OCI-LY7 (cell line): ENCODE measurements around the gene PNMA8C. TPM values are rescaled to one million over a fixed set of nuclear protein-coding genes. Genes with fewer than 3 reads are reported as not detected.

Experiments used
- BruUV-seq: library from RNA; stranded (reverse); fragments of 400-500 nt; replicated peaks from 2 replicates; lab custom pipeline; 2021; lab: Mats Ljungman, UMichigan
- CTCF ChIA-PET: fragments of 300-600 bp; sonication (Branson Sonifier 250); formaldehyde crosslinking; loops from one replicate; lab custom pipeline; 2022; ENCODE audit warnings: antibody characterized with exemption; ENCODE audit not compliant: unreplicated experiment; lab: Charles Lee
- POLR2A ChIA-PET: fragments of 300-600 bp; sonication (Branson Sonifier 250); formaldehyde crosslinking; loops from one replicate; lab custom pipeline; 2022; ENCODE audit warnings: antibody characterized with exemption; lab: Charles Lee
- DNase-seq: peaks from one replicate; pipeline ENCODE4 v3.0.0-alpha.2; 2015; ENCODE audit warnings: low spot score
- H2AFZ ChIP-seq: fragments of 200-600 bp; sonication (generic), shearing (Covaris generic); 2 replicates; pipeline ENCODE4 v1.6.1; 2014; ENCODE audit warnings: mild to moderate bottlenecking, antibody characterized with exemption, low read length, moderate library complexity
- H3K27ac ChIP-seq: fragments of 200-600 bp; sonication (generic); 2 replicates; pipeline ENCODE4 v1.5.1; 2014; ENCODE audit warnings: mixed run types, low read depth, mild to moderate bottlenecking, moderate library complexity, low read length, inconsistent platforms; ENCODE audit not compliant: poor library complexity, severe bottlenecking
- H3K36me3 ChIP-seq: fragments of 200-600 bp; sonication (generic); 2 replicates; pipeline ENCODE4 v1.6.1; 2014; ENCODE audit warnings: mild to moderate bottlenecking, antibody characterized with exemption, low read length, moderate library complexity, mixed read lengths; ENCODE audit not compliant: insufficient read depth
- H3K4me1 ChIP-seq: fragments of 200-600 bp; sonication (generic); 2 replicates; pipeline ENCODE4 v1.5.1; 2014; ENCODE audit warnings: mild to moderate bottlenecking, low read length; ENCODE audit not compliant: insufficient read depth, poor library complexity, severe bottlenecking
- H3K4me2 ChIP-seq: fragments of 200-600 bp; sonication (generic); 2 replicates; pipeline ENCODE4 v1.6.1; 2014; ENCODE audit warnings: mild to moderate bottlenecking, low read length
- H3K4me3 ChIP-seq: fragments of 200-600 bp; sonication (generic); 2 replicates; pipeline ENCODE4 v1.5.1; 2014; ENCODE audit warnings: mild to moderate bottlenecking, low read depth, low read length; ENCODE audit not compliant: poor library complexity, severe bottlenecking
- H3K79me2 ChIP-seq: fragments of 200-600 bp; sonication (generic); 2 replicates; pipeline ENCODE4 v1.6.1; 2016; ENCODE audit warnings: low read depth, mild to moderate bottlenecking, low read length, moderate library complexity, mixed read lengths; ENCODE audit not compliant: insufficient read depth
- H3K9me2 ChIP-seq: fragments of 200-600 bp; sonication (generic); 2 replicates; pipeline ENCODE4 v1.6.1; 2016; ENCODE audit warnings: mild to moderate bottlenecking, low read length, mixed read lengths; ENCODE audit not compliant: insufficient read depth
- H3K9me3 ChIP-seq: fragments of 200-600 bp; sonication (generic); 2 replicates; pipeline ENCODE4 v1.6.1; 2014; ENCODE audit warnings: mild to moderate bottlenecking, mixed run types, low read length, mixed read lengths
- H4K20me1 ChIP-seq: fragments of 200-600 bp; sonication (generic); 2 replicates; pipeline ENCODE4 v1.6.1; 2014; ENCODE audit warnings: mild to moderate bottlenecking, antibody characterized with exemption, low read length, moderate library complexity, mixed read lengths; ENCODE audit not compliant: insufficient read depth
- EZH2phosphoT487 ChIP-seq: fragments of 200-600 bp; sonication (generic); IDR thresholded peaks from 2 replicates; pipeline ENCODE4 v1.6.1; 2018; ENCODE audit warnings: low read depth, borderline replicate concordance, mild to moderate bottlenecking, mixed run types, antibody characterized with exemption, low read length, moderate library complexity, mixed read lengths
- intact Hi-C: fragments of 100-400 bp; cut with micrococcal nuclease; formaldehyde crosslinking; loops from one replicate; pipeline ENCODE4 v1.10.0; 2022; ENCODE audit not compliant: unreplicated experiment
- total RNA-seq, 2 experiments: library from RNA; depleted of rRNA in 1 of 2; stranded (reverse); fragments of >200 nt in 1 of 2; shearing (Covaris generic) in 1 of 2; gene quantifications; 2 replicates each; pipeline ENCODE4 v1.2.3, GENCODE V29; 2014 to 2022
- TF ChIP-seq, protein P1 (sequence below): fragments of 200-600 bp; sonication (generic); conservative IDR thresholded peaks from 2 replicates; pipeline ENCODE4 v1.5.1; 2014; ENCODE audit warnings: mild to moderate bottlenecking, antibody characterized with exemption, low read length, moderate library complexity, mixed read lengths

PNMA8C gene
- total RNA-seq, 2 experiments from 2014 or later: 1.0 to 4.9 TPM

DNA sequence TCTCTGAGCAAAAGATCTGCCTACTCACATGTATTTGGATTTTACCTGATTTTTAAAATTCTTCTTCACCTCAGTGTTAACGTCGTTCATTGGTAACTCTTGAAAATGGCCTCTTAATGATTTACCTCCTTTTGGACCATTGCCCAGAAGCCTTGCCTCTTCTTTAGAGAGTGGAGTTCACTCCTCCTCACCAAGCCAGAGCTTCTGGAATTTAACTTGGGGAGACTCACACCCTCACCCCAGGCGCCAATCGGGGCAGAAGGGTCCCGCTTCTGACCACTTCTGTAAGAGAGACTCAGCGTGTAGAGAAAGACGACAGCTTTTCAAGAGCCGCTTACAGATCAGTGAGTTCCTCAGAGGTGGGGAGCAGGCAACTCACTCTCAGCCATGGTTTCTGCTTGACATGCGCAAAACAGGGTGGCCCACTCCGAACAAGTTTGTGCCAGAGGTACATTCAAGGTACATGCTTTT, 2.7 kb downstream of the PNMA8C start:
- no peak for DNase-seq
- Histone ChIP-seq H4K20me1 (no peaks in the 10 kb centered on the region), H3K4me1 (peaks cover 65% of the 10 kb centered on the region), H3K79me2 (no peaks in the 10 kb centered on the region), H3K36me3 (no peaks in the 10 kb centered on the region), H3K9me2 (no peaks in the 10 kb centered on the region), H3K9me3 (no peaks in the 10 kb centered on the region), H2AFZ (peak overlapping the region; percentile 79), H3K4me2 (peak overlapping the region; percentile 70), H3K27ac (no peak overlapping the region), H3K4me3 (peak overlapping the region; percentile 64)
- ChIA-PET CTCF (no interaction called here), POLR2A (interaction anchor here (0.6 to 1.1 kb wide), 2 partner anchors 11 kb away, joined by 3 to 8 read pairs; no protein-coding TSS in a partner anchor)
- TF ChIP-seq EZH2phosphoT487: no peak
- TF ChIP-seq, protein P1, sequence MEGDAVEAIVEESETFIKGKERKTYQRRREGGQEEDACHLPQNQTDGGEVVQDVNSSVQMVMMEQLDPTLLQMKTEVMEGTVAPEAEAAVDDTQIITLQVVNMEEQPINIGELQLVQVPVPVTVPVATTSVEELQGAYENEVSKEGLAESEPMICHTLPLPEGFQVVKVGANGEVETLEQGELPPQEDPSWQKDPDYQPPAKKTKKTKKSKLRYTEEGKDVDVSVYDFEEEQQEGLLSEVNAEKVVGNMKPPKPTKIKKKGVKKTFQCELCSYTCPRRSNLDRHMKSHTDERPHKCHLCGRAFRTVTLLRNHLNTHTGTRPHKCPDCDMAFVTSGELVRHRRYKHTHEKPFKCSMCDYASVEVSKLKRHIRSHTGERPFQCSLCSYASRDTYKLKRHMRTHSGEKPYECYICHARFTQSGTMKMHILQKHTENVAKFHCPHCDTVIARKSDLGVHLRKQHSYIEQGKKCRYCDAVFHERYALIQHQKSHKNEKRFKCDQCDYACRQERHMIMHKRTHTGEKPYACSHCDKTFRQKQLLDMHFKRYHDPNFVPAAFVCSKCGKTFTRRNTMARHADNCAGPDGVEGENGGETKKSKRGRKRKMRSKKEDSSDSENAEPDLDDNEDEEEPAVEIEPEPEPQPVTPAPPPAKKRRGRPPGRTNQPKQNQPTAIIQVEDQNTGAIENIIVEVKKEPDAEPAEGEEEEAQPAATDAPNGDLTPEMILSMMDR: no peak
- intact Hi-C loops: no loop called here
- BruUV-seq: no TSS peak

DNA sequence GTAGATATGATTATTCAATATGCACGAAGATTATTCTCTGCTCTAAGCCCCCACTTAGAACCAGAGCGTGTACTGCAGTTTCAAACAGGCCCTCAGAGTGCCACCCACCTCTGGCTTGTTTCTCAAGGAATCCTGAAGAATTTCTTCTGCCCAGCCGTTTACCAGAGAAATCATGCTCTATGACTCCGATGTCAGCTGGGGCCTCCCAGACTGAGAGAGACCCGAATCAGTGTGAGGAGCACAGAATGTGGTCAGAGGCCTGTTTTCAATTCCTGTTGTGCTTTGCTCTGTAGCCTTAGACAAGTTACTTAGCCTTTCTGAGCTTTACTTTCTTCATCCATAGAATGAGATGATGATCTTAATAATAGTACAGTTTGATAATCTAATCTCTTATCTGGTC, 5.5 kb downstream of the PNMA8C start:
- Histone ChIP-seq H3K36me3 (no peaks in the 10 kb centered on the region), H4K20me1 (no peaks in the 10 kb centered on the region), H3K4me3 (no peak overlapping the region), H3K27ac (peak overlapping the region; percentile 22), H3K4me1 (peaks cover 47% of the 10 kb centered on the region), H3K79me2 (no peaks in the 10 kb centered on the region), H3K9me2 (no peaks in the 10 kb centered on the region), H3K4me2 (peak overlapping the region; percentile 44), H3K9me3 (no peaks in the 10 kb centered on the region), H2AFZ (peak overlapping the region; percentile 84; the same call in 1 of the 2 replicates)
- CTCF ChIA-PET: interaction anchor here (0.5 kb wide), 1 partner anchor 23 kb away, joined by 3 read pairs; no protein-coding TSS in a partner anchor
- DNase-seq: peak; percentile 53
- TF ChIP-seq EZH2phosphoT487: no peak
- TF ChIP-seq, protein P1: no peak
- intact Hi-C loops: no loop called here
- POLR2A ChIA-PET: interaction anchor here (0.6 to 0.7 kb wide), 3 partner anchors 12 to 35 kb away, joined by 4 to 8 read pairs (median 5); no protein-coding TSS in a partner anchor
- BruUV-seq: no TSS peak

DNA sequence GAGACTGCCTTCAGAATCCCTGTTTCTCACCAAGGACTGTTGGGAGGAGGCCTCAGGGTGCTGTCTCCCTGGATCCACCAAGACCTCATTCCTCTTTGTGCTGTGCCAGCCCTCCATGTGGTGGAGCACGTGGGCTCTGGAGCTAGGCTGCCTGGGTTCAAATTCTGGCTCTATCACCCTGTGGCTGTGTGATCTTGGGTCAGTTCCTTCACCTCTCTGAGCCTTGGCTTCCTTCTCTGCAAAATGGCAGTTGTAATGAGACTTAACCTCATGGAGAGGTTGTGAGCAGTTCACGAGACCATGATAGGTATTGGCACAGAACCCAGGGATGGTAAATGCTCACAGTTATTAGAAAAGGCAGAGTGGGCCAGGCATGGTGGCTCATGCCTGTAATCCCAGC, 6.4 kb downstream of the PNMA8C start:
- Histone ChIP-seq H3K4me3 (no peak overlapping the region), H3K79me2 (no peaks in the 10 kb centered on the region), H3K9me2 (no peaks in the 10 kb centered on the region), H3K4me2 (peak overlapping the region; percentile 33; the same call in 1 of the 2 replicates), H4K20me1 (no peaks in the 10 kb centered on the region), H2AFZ (peak overlapping the region; percentile 21; the same call in 1 of the 2 replicates), H3K27ac (no peak overlapping the region), H3K4me1 (peaks cover 46% of the 10 kb centered on the region), H3K9me3 (no peaks in the 10 kb centered on the region), H3K36me3 (no peaks in the 10 kb centered on the region)
- no peak for DNase-seq
- no TSS peak for BruUV-seq
- intact Hi-C loops: no loop called here
- CTCF ChIA-PET: no interaction called here
- POLR2A ChIA-PET: interaction anchor here (0.6 kb wide), 1 partner anchor 36 kb away, joined by 3 read pairs; no protein-coding TSS in a partner anchor
- TF ChIP-seq EZH2phosphoT487: no peak
- TF ChIP-seq, protein P1: no peak
